Measurements from ENCODE around the gene GPX4.

GPX4 gene

GRCh38 chr19:1151917-1152587, 48.3 kb downstream of the GPX4 start:
- no peak for DNase-seq

- DNase-seq = no peak
These were observed 50.3 kb downstream of the GPX4 start for GRCh38 chr19:1153891-1154730.

- DNase-seq = no peak
These were observed 51.0 kb downstream of the GPX4 start for GRCh38 chr19:1154731-1155351.

- DNase-seq = no peak
These were observed 51.8 kb downstream of the GPX4 start for GRCh38 chr19:1155352-1156304.
